Measurements from ENCODE around the gene MYH11. TPM values are rescaled to one million over a fixed set of nuclear protein-coding genes. Genes with fewer than 3 reads are reported as not detected.

MYH11 gene
- polyA plus RNA-seq, 1 donor (not counting 4 experiments of a cell fraction or from before 2014, with no cell fraction given): not detected

- Histone ChIP-seq H4K20me1 (ENCODE audit: control insufficient read depth, extremely low read depth, insufficient read depth, low read length) (no peaks in the 10 kb centered on the region), H3K9me1 (ENCODE audit: control insufficient read depth, extremely low read depth, insufficient read depth, low read length) (no peaks in the 10 kb centered on the region), H3K27ac (ENCODE audit: control insufficient read depth, insufficient read depth, low read length) (peak overlapping the region; percentile 87), H3K4me3 (ENCODE audit: control insufficient read depth in 2 of 3, extremely low read depth in 1 of 3, insufficient read depth in 2 of 3, low read depth in 1 of 3, low read length in 3 of 3) (no peak overlapping the region), H3K4me2 (ENCODE audit: control insufficient read depth, extremely low read depth, insufficient read depth, low read depth, low read length) (peak overlapping the region; percentile 41), H3K9me3 (ENCODE audit: control insufficient read depth, low read depth, low read length) (no peaks in the 10 kb centered on the region), H3K9ac (ENCODE audit: control insufficient read depth, extremely low read depth, insufficient read depth, low read length) (peak overlapping the region; percentile 33), H3K27me3 (ENCODE audit: control insufficient read depth, extremely low read depth, insufficient read depth, low read length) (no peaks in the 10 kb centered on the region), H2AFZ (ENCODE audit: control insufficient read depth, low read length) (peak overlapping the region; percentile 19), H3K4me1 (ENCODE audit: control insufficient read depth, extremely low read depth, insufficient read depth, low read length) (peaks cover 6% of the 10 kb centered on the region), H3K79me2 (ENCODE audit: control insufficient read depth, insufficient read depth, low read length) (peaks cover 27% of the 10 kb centered on the region), H3K36me3 (ENCODE audit: control insufficient read depth in 2 of 2, extremely low read depth in 1 of 2, insufficient read depth in 2 of 2, low read length in 2 of 2) (peaks cover 25 to 28% of the 10 kb centered on the region in 2 experiments)
- DNase-seq (ENCODE audit: low read depth, low spot score) (peak; percentile 28), FAIRE-seq (no peak)
- dilution Hi-C loops (cut with MboI; ENCODE audit: extremely low pct_ligation_motif_present, low sequenced_read_pairs): no loop called here
- TF ChIP-seq EZH2 (IDR thresholded peaks at IDR 0.05; ENCODE audit: low read length) (no peak), CTCF (optimal IDR thresholded peaks at IDR 0.05 in 1 of 3, IDR thresholded peaks at IDR 0.05 in 1 of 3, conservative IDR thresholded peaks at IDR 0.05 in 1 of 3; ENCODE audit: extremely low read depth in 1 of 3, insufficient read depth in 2 of 3, low read length in 3 of 3) (peak; percentile 54 to 76 (median 55))
Measured at GRCh38 chr16:15682105-15682570, 174.7 kb downstream of the MYH11 start.

GRCh38 chr16:15677447-15677846 lies 179.4 kb downstream of the MYH11 start:
- Histone ChIP-seq H4K20me1 (ENCODE audit: control insufficient read depth, extremely low read depth, insufficient read depth, low read length) (no peaks in the 10 kb centered on the region), H3K9me3 (ENCODE audit: control insufficient read depth, low read depth, low read length) (no peaks in the 10 kb centered on the region), H3K4me3 (ENCODE audit: control insufficient read depth in 2 of 3, extremely low read depth in 1 of 3, insufficient read depth in 2 of 3, low read depth in 1 of 3, low read length in 3 of 3) (no peak overlapping the region), H3K9me1 (ENCODE audit: control insufficient read depth, extremely low read depth, insufficient read depth, low read length) (peaks cover 2% of the 10 kb centered on the region), H2AFZ (ENCODE audit: control insufficient read depth, low read length) (no peak overlapping the region), H3K9ac (ENCODE audit: control insufficient read depth, extremely low read depth, insufficient read depth, low read length) (no peak overlapping the region), H3K27me3 (ENCODE audit: control insufficient read depth, extremely low read depth, insufficient read depth, low read length) (no peaks in the 10 kb centered on the region), H3K4me2 (ENCODE audit: control insufficient read depth, extremely low read depth, insufficient read depth, low read depth, low read length) (no peak overlapping the region), H3K79me2 (ENCODE audit: control insufficient read depth, insufficient read depth, low read length) (peaks cover 37% of the 10 kb centered on the region), H3K4me1 (ENCODE audit: control insufficient read depth, extremely low read depth, insufficient read depth, low read length) (peaks cover 24% of the 10 kb centered on the region), H3K36me3 (ENCODE audit: control insufficient read depth in 2 of 2, extremely low read depth in 1 of 2, insufficient read depth in 2 of 2, low read length in 2 of 2) (peaks cover 9 to 24% of the 10 kb centered on the region in 2 experiments), H3K27ac (ENCODE audit: control insufficient read depth, insufficient read depth, low read length) (no peak overlapping the region)
- dilution Hi-C loops (cut with MboI; ENCODE audit: extremely low pct_ligation_motif_present, low sequenced_read_pairs): no loop called here
- DNase-seq (ENCODE audit: low read depth, low spot score) (no peak), FAIRE-seq (no peak)
- TF ChIP-seq CTCF (optimal IDR thresholded peaks at IDR 0.05 in 1 of 3, IDR thresholded peaks at IDR 0.05 in 1 of 3, conservative IDR thresholded peaks at IDR 0.05 in 1 of 3; ENCODE audit: extremely low read depth in 1 of 3, insufficient read depth in 2 of 3, low read length in 3 of 3): no peak
- TF ChIP-seq EZH2 (IDR thresholded peaks at IDR 0.05; ENCODE audit: low read length): no peak
